ENCODE results near the gene NFATC2.
"Not testable (repeated sequence)": the region's sequence is repeated elsewhere in the genome, so short reads cannot be mapped to it uniquely, and the experiment has no call there.

Gene NFATC2

DNA sequence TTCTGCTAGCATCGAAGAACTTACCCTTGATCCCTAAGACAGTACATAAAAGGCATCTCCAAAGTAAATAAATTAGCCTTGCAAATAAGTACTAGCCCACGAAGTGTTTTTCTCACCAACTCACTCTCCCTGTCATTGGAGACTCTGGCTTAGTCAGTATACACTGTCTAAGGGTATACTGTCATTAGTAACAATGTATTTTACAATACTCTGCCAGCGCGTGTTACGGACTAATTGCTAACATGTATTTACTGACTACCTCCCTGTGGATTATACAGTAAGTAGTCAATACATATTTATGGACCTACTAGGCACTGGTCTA is 72.1 kb downstream of the NFATC2 start:
- WGBS, 2 experiments (ENCODE audit: insufficient coverage in 2 of 2), result 79% methylated on average over 5 of the region's 5 CpGs; no CpG with 5 or more reads in 1 of the 2 experiments

DNA sequence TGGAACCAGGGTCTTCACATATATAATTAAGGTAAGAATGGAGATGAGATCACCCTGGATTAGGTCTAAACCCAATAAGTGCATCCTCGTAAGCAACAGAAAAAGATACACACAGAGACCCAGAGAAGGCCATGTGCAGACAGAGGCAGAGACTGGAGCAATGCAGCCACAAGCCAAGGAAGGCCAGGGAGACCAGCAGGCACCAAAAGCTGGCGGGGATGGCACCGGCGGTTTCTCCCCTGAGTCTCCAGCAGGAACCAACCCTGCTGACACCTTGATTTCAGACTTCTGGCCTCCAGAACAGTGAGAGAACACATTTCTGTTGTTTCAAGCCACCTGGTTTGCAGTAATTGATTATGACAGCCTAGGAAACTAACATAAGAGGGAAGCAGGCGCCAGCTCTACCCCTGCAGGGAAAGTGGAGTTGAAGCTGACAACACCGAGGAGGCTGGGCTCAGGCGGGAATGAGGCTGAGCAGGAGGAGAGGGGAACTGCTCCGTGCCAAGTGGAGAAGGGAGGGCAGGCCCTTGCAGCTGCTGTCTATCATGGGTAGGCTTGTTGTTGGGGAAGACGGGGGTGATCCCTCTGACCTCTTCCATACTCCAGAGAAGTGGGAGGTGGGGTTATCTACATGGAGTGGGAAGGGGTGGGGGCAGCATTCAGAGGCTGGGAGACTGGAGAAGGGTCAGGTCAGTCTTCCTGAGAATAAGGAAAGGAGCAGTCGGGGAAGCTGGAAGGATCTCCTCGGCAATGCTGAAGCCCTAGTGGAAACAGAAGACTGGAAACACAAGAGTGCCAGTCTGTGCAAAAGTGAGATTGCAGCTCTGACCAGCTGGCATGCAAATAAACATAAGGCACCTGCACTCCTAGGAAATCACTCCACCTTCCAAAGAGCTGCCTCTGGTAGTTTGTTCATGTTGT is 72.7 kb downstream of the NFATC2 start:
- WGBS, 2 experiments (ENCODE audit: insufficient coverage in 2 of 2), result 85 to 86% methylated on average over 8 to 9 of the region's 11 CpGs
- Histone ChIP-seq H3K4me1 (ENCODE audit: control insufficient read depth, insufficient read depth, low read length, poor library complexity, severe bottlenecking) (no peaks in the 10 kb centered on the region), H3K36me3 (ENCODE audit: control insufficient read depth, insufficient read depth, low read length) (no peaks in the 10 kb centered on the region), H3K27ac (ENCODE audit: low read depth, low read length, severe bottlenecking) (no peak overlapping the region), H3K9me3 (ENCODE audit: control insufficient read depth, low read length) (no peaks in the 10 kb centered on the region), H3K4me3 (ENCODE audit: extremely low read depth, insufficient read depth, low read length, poor library complexity, severe bottlenecking) (no peak overlapping the region)

More for the DNA sequence above, 72.1 kb downstream of the NFATC2 start:
- no peak overlapping the region for H3K4me3 ChIP-seq (ENCODE audit: extremely low read depth, insufficient read depth, low read length, poor library complexity, severe bottlenecking)
- no peak overlapping the region for H3K27ac ChIP-seq (ENCODE audit: low read depth, low read length, severe bottlenecking)
- H3K36me3 ChIP-seq (ENCODE audit: control insufficient read depth, insufficient read depth, low read length), result no peaks in the 10 kb centered on the region
- H3K9me3 ChIP-seq (ENCODE audit: control insufficient read depth, low read length), result no peaks in the 10 kb centered on the region
- H3K4me1 ChIP-seq (ENCODE audit: control insufficient read depth, insufficient read depth, low read length, poor library complexity, severe bottlenecking), result no peaks in the 10 kb centered on the region

DNA sequence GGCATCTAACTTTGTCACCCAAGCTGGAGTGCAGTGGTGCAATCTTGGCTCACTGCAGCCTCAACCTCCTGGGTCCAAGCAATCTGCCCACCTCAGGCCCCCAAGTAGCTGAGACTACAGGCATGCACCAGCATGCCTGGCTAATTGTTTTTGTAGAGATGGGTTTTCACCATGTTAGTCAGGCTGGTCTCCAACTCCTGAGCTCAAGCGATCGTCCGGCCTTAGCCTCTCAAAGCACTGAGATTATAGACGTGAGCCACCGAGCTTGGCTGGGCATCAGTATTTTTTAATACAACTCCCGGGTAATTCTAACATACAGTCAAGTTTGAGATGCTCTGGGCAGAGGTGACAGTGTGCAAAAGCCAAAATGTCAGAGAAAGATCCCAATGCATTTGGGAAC is 73.5 kb downstream of the NFATC2 start:
- Histone ChIP-seq H3K9me3 (ENCODE audit: control insufficient read depth, low read length) (no peaks in the 10 kb centered on the region), H3K27ac (ENCODE audit: low read depth, low read length, severe bottlenecking) (no peak overlapping the region), H3K4me3 (ENCODE audit: extremely low read depth, insufficient read depth, low read length, poor library complexity, severe bottlenecking) (no peak overlapping the region), H3K4me1 (ENCODE audit: control insufficient read depth, insufficient read depth, low read length, poor library complexity, severe bottlenecking) (no peaks in the 10 kb centered on the region), H3K36me3 (ENCODE audit: control insufficient read depth, insufficient read depth, low read length) (no peaks in the 10 kb centered on the region)
- WGBS, 2 experiments (ENCODE audit: insufficient coverage in 2 of 2), result 97 to 100% methylated on average over 3 to 5 of the region's 6 CpGs

DNA sequence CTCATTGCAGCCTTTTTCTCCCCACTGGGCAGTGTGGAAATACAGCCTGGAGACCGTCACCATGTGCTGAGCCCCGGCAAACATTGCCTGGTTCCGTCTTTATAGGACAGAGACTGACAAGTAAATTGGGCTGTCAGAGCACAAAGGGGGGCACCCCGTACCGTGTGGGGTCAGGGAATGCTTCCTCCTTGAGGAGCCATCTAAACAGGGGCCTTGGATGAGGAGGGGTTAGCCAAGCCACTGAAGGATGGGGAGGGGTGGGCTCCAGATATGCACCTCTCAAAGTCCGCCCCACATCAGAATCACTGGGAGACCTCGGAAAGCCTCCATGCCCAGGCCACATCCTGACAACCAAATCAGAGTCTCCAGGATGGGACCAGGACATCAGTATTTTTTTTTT is 73.9 kb downstream of the NFATC2 start:
- 95 to 96% methylated on average over 7 of the region's 7 CpGs for WGBS, 2 experiments (ENCODE audit: insufficient coverage in 2 of 2)
- H3K4me1 ChIP-seq (ENCODE audit: control insufficient read depth, insufficient read depth, low read length, poor library complexity, severe bottlenecking), result no peaks in the 10 kb centered on the region
- H3K9me3 ChIP-seq (ENCODE audit: control insufficient read depth, low read length), result no peaks in the 10 kb centered on the region
- no peaks in the 10 kb centered on the region for H3K36me3 ChIP-seq (ENCODE audit: control insufficient read depth, insufficient read depth, low read length)
- H3K4me3 ChIP-seq (ENCODE audit: extremely low read depth, insufficient read depth, low read length, poor library complexity, severe bottlenecking), result no peak overlapping the region
- no peak overlapping the region for H3K27ac ChIP-seq (ENCODE audit: low read depth, low read length, severe bottlenecking)

DNA sequence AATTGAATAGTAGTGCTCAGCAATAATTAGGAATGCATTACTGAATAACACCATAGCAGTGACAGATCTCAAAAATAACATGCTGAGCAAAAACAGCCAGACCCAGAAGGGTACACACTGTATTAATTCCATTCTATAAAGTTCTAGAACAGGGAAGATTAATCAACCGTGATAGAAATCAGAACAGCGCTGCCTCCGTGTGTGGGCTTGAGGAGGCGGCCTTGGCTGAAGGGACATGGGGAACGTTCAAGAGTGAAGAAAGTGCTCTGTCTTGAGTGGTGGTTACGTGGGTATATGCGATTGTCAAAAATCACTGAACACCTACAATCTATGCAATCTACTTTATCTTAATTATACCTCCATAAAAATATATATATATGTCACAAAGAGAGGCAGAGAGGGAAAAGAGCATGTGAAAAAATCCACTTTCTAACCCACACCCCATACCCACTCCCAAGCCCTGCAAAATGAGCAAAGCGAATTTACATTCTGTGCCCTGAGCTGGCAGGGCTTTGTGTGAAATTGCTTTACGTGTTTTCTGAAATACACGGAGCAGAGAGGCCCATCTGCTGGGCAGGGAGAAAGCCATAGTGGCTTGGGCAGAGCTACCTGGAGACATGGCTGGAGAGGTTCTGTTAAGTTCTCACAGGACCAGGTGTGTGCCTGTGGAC is 74.4 kb downstream of the NFATC2 start:
- H3K36me3 ChIP-seq (ENCODE audit: control insufficient read depth, insufficient read depth, low read length), result no peaks in the 10 kb centered on the region
- H3K27ac ChIP-seq (ENCODE audit: low read depth, low read length, severe bottlenecking), result no peak overlapping the region
- no peaks in the 10 kb centered on the region for H3K9me3 ChIP-seq (ENCODE audit: control insufficient read depth, low read length)
- H3K4me1 ChIP-seq (ENCODE audit: control insufficient read depth, insufficient read depth, low read length, poor library complexity, severe bottlenecking), result no peaks in the 10 kb centered on the region
- H3K4me3 ChIP-seq (ENCODE audit: extremely low read depth, insufficient read depth, low read length, poor library complexity, severe bottlenecking), result no peak overlapping the region
- WGBS, 2 experiments (ENCODE audit: insufficient coverage in 2 of 2), result 98 to 100% methylated on average over 2 to 6 of the region's 10 CpGs

DNA sequence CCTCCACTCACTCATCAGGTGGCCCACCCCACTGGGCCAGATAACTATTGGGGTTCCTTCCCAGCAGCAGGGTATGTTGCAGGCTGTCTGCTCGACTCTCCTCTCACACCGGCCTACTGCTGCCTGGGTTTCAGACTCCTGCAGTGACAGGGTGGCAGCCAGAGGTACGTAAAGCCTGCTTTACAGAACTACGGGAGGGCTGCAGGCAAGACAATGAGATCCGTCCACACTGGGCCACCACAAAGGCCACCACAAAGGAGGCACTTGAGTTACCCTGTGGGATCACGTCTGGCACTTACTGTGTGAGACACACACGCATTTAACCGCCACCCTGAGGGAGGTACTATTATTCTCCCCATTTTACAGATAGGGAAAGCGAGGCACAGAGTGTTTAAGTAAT is 78.5 kb downstream of the NFATC2 start:
- no peaks in the 10 kb centered on the region for H3K4me1 ChIP-seq (ENCODE audit: control insufficient read depth, insufficient read depth, low read length, poor library complexity, severe bottlenecking)
- no peaks in the 10 kb centered on the region for H3K36me3 ChIP-seq (ENCODE audit: control insufficient read depth, insufficient read depth, low read length)
- no peak overlapping the region for H3K4me3 ChIP-seq (ENCODE audit: extremely low read depth, insufficient read depth, low read length, poor library complexity, severe bottlenecking)
- 85 to 89% methylated on average over 7 to 8 of the region's 9 CpGs for WGBS, 2 experiments (ENCODE audit: insufficient coverage in 2 of 2)
- H3K9me3 ChIP-seq (ENCODE audit: control insufficient read depth, low read length), result no peaks in the 10 kb centered on the region
- H3K27ac ChIP-seq (ENCODE audit: low read depth, low read length, severe bottlenecking), result no peak overlapping the region

DNA sequence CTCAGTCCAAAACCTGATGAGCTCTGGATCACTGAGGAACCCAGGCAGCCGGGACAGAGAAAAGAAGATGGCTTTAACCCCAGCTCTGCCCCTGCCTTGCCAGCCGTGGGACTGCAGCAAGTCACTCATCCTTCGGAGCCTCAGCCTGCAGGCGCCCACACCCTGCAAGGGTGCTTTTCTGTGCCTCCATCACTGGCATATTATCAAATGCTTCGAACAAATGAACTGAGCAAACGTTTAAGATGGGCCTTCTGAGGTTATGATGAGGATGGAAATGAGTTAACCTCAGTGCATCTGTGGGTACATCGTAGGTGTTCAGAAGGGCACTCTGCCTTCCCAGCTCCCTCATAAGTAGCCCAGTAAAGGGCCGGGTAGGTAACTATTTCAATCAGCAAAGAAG is 79.0 kb downstream of the NFATC2 start:
- no peaks in the 10 kb centered on the region for H3K36me3 ChIP-seq (ENCODE audit: control insufficient read depth, insufficient read depth, low read length)
- H3K4me3 ChIP-seq (ENCODE audit: extremely low read depth, insufficient read depth, low read length, poor library complexity, severe bottlenecking), result no peak overlapping the region
- no peak overlapping the region for H3K27ac ChIP-seq (ENCODE audit: low read depth, low read length, severe bottlenecking)
- no peaks in the 10 kb centered on the region for H3K9me3 ChIP-seq (ENCODE audit: control insufficient read depth, low read length)
- H3K4me1 ChIP-seq (ENCODE audit: control insufficient read depth, insufficient read depth, low read length, poor library complexity, severe bottlenecking), result no peaks in the 10 kb centered on the region
- WGBS, 2 experiments (ENCODE audit: insufficient coverage in 2 of 2), result 93 to 100% methylated on average over 4 to 7 of the region's 8 CpGs

DNA sequence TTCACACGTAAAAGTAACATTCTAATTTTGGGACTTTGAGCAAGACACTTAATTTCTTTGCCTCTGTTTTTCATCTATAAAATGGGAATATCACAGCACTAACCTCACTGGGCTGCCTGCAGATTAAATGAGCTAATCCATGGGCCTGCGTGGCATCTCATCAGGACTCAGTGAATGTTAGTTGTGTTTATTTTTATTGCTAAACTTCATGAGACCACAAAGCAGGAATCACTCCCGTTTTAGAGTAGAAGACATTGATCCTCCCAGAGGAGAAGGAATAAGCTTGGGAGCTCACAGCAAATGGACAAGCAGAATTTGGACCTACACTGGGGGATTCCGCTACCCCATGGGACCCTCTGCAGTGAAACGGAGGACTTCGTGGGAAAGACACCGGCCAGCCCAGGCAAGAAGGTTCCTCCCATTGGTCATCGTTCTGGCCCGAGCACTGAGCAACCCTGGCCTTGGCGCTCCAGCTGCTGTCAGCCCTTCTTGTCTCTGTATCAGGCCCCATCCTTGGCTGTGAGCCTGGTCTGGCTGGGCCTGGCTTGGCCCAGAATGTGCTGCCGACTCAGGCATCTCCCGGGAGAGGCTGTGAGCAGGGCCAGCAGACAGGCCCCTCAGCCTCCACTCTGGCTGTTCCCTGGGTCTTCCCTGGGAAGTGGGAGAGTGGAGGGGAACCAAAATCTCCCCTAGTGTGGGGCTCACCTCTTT is 79.8 kb downstream of the NFATC2 start:
- Histone ChIP-seq H3K27ac (ENCODE audit: low read depth, low read length, severe bottlenecking) (no peak overlapping the region), H3K36me3 (ENCODE audit: control insufficient read depth, insufficient read depth, low read length) (no peaks in the 10 kb centered on the region)
- 90 to 95% methylated on average over 9 to 12 of the region's 12 CpGs for WGBS, 2 experiments (ENCODE audit: insufficient coverage in 2 of 2)

DNA sequence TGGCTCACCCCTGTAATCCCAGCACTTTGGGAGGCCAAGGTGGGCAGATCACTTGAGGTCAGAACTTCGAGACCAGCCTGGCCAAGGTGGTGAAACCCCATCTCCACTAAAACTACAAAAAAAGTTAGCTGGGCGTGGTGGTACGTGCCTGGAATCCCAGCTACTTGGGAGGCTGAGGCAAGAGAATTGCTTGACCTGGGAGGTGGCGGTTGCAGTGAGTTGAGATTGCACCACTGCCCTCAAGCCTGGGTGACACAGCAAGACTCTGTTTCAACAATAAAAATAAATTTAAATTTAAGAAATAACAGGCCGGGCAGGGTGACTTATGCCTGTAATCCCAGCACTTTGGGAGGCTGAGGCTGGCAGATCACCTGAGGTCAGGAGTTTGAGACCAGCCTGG is 80.7 kb downstream of the NFATC2 start:
- H3K36me3 ChIP-seq (ENCODE audit: control insufficient read depth, insufficient read depth, low read length); H3K4me3 ChIP-seq (ENCODE audit: extremely low read depth, insufficient read depth, low read length, poor library complexity, severe bottlenecking); H3K27ac ChIP-seq (ENCODE audit: low read depth, low read length, severe bottlenecking); H3K4me1 ChIP-seq (ENCODE audit: control insufficient read depth, insufficient read depth, low read length, poor library complexity, severe bottlenecking); H3K9me3 ChIP-seq (ENCODE audit: control insufficient read depth, low read length): not testable (repeated sequence)
- 100% methylated on average over 1 to 3 of the region's 5 CpGs for WGBS, 2 experiments (ENCODE audit: insufficient coverage in 2 of 2)

More for the DNA sequence above, 79.8 kb downstream of the NFATC2 start:
- no peaks in the 10 kb centered on the region for H3K9me3 ChIP-seq (ENCODE audit: control insufficient read depth, low read length)
- no peak overlapping the region for H3K4me3 ChIP-seq (ENCODE audit: extremely low read depth, insufficient read depth, low read length, poor library complexity, severe bottlenecking)
- no peaks in the 10 kb centered on the region for H3K4me1 ChIP-seq (ENCODE audit: control insufficient read depth, insufficient read depth, low read length, poor library complexity, severe bottlenecking)

DNA sequence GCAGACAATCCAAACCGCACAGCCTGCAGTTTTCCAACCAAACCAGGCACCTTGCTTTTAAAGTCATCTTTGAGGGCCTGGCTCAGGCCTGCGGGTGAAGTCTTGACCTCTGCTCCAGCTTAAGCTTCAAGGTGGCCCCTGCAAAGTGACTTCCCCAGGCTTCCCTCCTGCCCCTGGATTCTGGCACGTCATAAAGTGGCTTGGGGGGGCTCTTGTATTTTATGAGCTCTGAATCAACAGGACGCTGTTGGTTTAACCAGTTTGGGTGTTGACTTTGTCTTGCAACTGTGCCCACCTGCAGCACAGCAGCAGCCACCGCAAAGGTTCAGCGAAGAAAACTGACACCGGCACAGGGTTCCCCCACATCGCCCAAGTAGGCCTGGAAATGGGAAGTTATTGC is 81.2 kb downstream of the NFATC2 start:
- no peak overlapping the region for H3K4me3 ChIP-seq (ENCODE audit: extremely low read depth, insufficient read depth, low read length, poor library complexity, severe bottlenecking)
- peaks cover 8% of the 10 kb centered on the region for H3K4me1 ChIP-seq (ENCODE audit: control insufficient read depth, insufficient read depth, low read length, poor library complexity, severe bottlenecking)
- no peaks in the 10 kb centered on the region for H3K36me3 ChIP-seq (ENCODE audit: control insufficient read depth, insufficient read depth, low read length)
- no peak overlapping the region for H3K27ac ChIP-seq (ENCODE audit: low read depth, low read length, severe bottlenecking)
- WGBS, 2 experiments (ENCODE audit: insufficient coverage in 2 of 2), result 95 to 96% methylated on average over 8 of the region's 8 CpGs
- no peaks in the 10 kb centered on the region for H3K9me3 ChIP-seq (ENCODE audit: control insufficient read depth, low read length)
